GM23338 (cell line): ENCODE results near the gene UCP3. TPM values are rescaled to one million over a fixed set of nuclear protein-coding genes. Genes with fewer than 3 reads are reported as not detected.

Experiments used
- ATAC-seq: fragments of 200-7000 bp; cut with Tn5 transposase; 3 replicates; pipeline ENCODE4 v1.9.1; 2020
- DNase-seq: peaks from one replicate; pipeline ENCODE4 v3.0.0-alpha.2; 2015; ENCODE audit warnings: low spot score
- H2AFZ ChIP-seq: fragments of 200-600 bp; sonication (generic); 2 replicates; pipeline ENCODE4 v1.8.0; 2016; ENCODE audit warnings: antibody characterized with exemption, mild to moderate bottlenecking, moderate library complexity
- H3F3A ChIP-seq: fragments of 200-600 bp; sonication (generic); replicated peaks from 2 replicates; pipeline ENCODE4 v1.8.0; 2017; ENCODE audit warnings: antibody characterized with exemption, mixed run types, low read depth
- H3K27ac ChIP-seq: fragments of 200-600 bp; sonication (generic); 2 replicates; pipeline ENCODE4 v1.6.1; 2016; ENCODE audit warnings: low read depth
- H3K27me3 ChIP-seq: fragments of 200-600 bp; sonication (generic); 2 replicates; pipeline ENCODE4 v1.8.0; 2016; ENCODE audit warnings: mild to moderate bottlenecking, mixed run types, moderate library complexity; ENCODE audit not compliant: insufficient read depth
- H3K36me3 ChIP-seq: fragments of 200-600 bp; sonication (generic); 2 replicates; pipeline ENCODE4 v1.8.0; 2016; ENCODE audit warnings: mild to moderate bottlenecking; ENCODE audit not compliant: insufficient read depth
- H3K4me1 ChIP-seq: fragments of 200-600 bp; sonication (generic); 2 replicates; pipeline ENCODE4 v1.8.0; 2016; ENCODE audit warnings: mild to moderate bottlenecking, moderate library complexity; ENCODE audit not compliant: insufficient read depth
- H3K4me2 ChIP-seq: fragments of 200-600 bp; sonication (generic); 2 replicates; pipeline ENCODE4 v1.7.1; 2017; ENCODE audit warnings: mixed run types
- H3K4me3 ChIP-seq: fragments of 200-600 bp; sonication (generic); 2 replicates; pipeline ENCODE4 v1.6.1; 2016; ENCODE audit warnings: mixed run types
- H3K79me2 ChIP-seq: fragments of 200-600 bp; sonication (generic); replicated peaks from 2 replicates; pipeline ENCODE4 v1.8.0; 2017; ENCODE audit warnings: mild to moderate bottlenecking; ENCODE audit not compliant: insufficient read depth
- H3K9me2 ChIP-seq: fragments of 200-600 bp; sonication (generic); 2 replicates; pipeline ENCODE4 v1.8.0; 2017; ENCODE audit not compliant: insufficient read depth
- H4K20me1 ChIP-seq: fragments of 200-600 bp; sonication (generic); replicated peaks from 2 replicates; pipeline ENCODE4 v1.8.0; 2017; ENCODE audit warnings: mild to moderate bottlenecking; ENCODE audit not compliant: insufficient read depth
- H3K27ac Mint-ChIP-seq: 2 replicates; pipeline ENCODE4 v1.8.0; 2020; ENCODE audit warnings: inconsistent platforms, mild to moderate bottlenecking, moderate library complexity, mixed read lengths
- H3K27me3 Mint-ChIP-seq: 3 replicates; pipeline ENCODE4 v1.8.0; 2022; ENCODE audit warnings: low read depth, mild to moderate bottlenecking, moderate library complexity, mixed read lengths, inconsistent platforms; ENCODE audit not compliant: insufficient read depth, poor library complexity
- H3K36me3 Mint-ChIP-seq: 3 replicates; pipeline ENCODE4 v1.8.0; 2021; ENCODE audit warnings: low read depth, mild to moderate bottlenecking, inconsistent platforms, moderate library complexity, mixed read lengths
- H3K4me1 Mint-ChIP-seq: 3 replicates; pipeline ENCODE4 v1.8.0; 2020; ENCODE audit warnings: mild to moderate bottlenecking, inconsistent platforms, mixed read lengths
- H3K4me3 Mint-ChIP-seq: 3 replicates; pipeline ENCODE4 v1.8.0; 2021; ENCODE audit warnings: moderate library complexity, mild to moderate bottlenecking, inconsistent platforms, mixed read lengths
- H3K9me3 Mint-ChIP-seq: 3 replicates; pipeline ENCODE4 v1.8.0; 2020; ENCODE audit warnings: moderate library complexity, mild to moderate bottlenecking, inconsistent platforms, mixed read lengths
- CREB1 ChIP-seq: fragments of 250-450 bp; sonication (Bioruptor Pico); IDR thresholded peaks from 2 replicates; pipeline ENCODE4 v1.5.0; 2020; ENCODE audit warnings: low read depth, mild to moderate bottlenecking, moderate library complexity
- EZH2phosphoT487 ChIP-seq: fragments of 200-600 bp; sonication (generic); IDR thresholded peaks from one replicate; pipeline ENCODE4 v1.8.1; 2018; ENCODE audit warnings: antibody characterized with exemption; ENCODE audit not compliant: unreplicated experiment
- JUNB ChIP-seq: IDR thresholded peaks from one replicate; pipeline ENCODE4 v1.6.1; 2016; ENCODE audit warnings: antibody characterized with exemption; ENCODE audit not compliant: unreplicated experiment
- NANOG ChIP-seq: IDR thresholded peaks from 2 replicates; pipeline ENCODE4 v1.6.1; 2016; ENCODE audit warnings: antibody characterized with exemption, borderline replicate concordance
- POLR2AphosphoS5 ChIP-seq: IDR thresholded peaks from 2 replicates; pipeline ENCODE4 v1.6.1; 2016; ENCODE audit warnings: antibody characterized with exemption, low read depth
- ZNF114 ChIP-seq: fragments of 250-450 bp; sonication (Bioruptor Pico); IDR thresholded peaks from 2 replicates; pipeline ENCODE4 v1.5.0; 2020; ENCODE audit warnings: mild to moderate bottlenecking, moderate library complexity
- ZNF331 ChIP-seq: fragments of 250-450 bp; sonication (Bioruptor Pico); IDR thresholded peaks from 2 replicates; pipeline ENCODE4 v1.5.0; 2020; ENCODE audit warnings: low read depth, mild to moderate bottlenecking, moderate library complexity
- polyA plus RNA-seq: library from polyadenylated mRNA; unstranded; fragments of >200 nt; fragmentation: Nextera tagmentation; extraction: Ambion mirVana; gene quantifications from 2 replicates; pipeline ENCODE4 v1.2.1, GENCODE V29; 2016
- total RNA-seq: library from RNA; depleted of rRNA; stranded (reverse); fragments of >200 nt; shearing (Covaris generic); gene quantifications from 2 replicates; pipeline ENCODE4 v1.2.3, GENCODE V29; 2014
- TF ChIP-seq, protein P1 (sequence below), 2 experiments: fragments of 200-600 bp in 1 of 2; sonication (generic) in 1 of 2; conservative IDR thresholded peaks; 2 replicates each; pipeline versions ENCODE4 v1.5.1 to v1.6.1; 2016 to 2017; ENCODE audit warnings: antibody characterized with exemption in 2 of 2, low read depth in 2 of 2, mild to moderate bottlenecking in 2 of 2, moderate library complexity in 1 of 2
- TF ChIP-seq, protein P2 (sequence below): IDR thresholded peaks from one replicate; pipeline ENCODE4 v1.6.1; 2018; ENCODE audit warnings: antibody characterized with exemption; ENCODE audit not compliant: unreplicated experiment
- TF ChIP-seq, protein P3 (sequence below): fragments of 250-450 bp; sonication (Bioruptor Pico); IDR thresholded peaks from 2 replicates; pipeline ENCODE4 v1.5.0; 2020; ENCODE audit warnings: mild to moderate bottlenecking, moderate library complexity

Gene UCP3
- total and polyA plus RNA-seq, 2 experiments from 2014 or later: 0.21 to 0.40 TPM

DNA sequence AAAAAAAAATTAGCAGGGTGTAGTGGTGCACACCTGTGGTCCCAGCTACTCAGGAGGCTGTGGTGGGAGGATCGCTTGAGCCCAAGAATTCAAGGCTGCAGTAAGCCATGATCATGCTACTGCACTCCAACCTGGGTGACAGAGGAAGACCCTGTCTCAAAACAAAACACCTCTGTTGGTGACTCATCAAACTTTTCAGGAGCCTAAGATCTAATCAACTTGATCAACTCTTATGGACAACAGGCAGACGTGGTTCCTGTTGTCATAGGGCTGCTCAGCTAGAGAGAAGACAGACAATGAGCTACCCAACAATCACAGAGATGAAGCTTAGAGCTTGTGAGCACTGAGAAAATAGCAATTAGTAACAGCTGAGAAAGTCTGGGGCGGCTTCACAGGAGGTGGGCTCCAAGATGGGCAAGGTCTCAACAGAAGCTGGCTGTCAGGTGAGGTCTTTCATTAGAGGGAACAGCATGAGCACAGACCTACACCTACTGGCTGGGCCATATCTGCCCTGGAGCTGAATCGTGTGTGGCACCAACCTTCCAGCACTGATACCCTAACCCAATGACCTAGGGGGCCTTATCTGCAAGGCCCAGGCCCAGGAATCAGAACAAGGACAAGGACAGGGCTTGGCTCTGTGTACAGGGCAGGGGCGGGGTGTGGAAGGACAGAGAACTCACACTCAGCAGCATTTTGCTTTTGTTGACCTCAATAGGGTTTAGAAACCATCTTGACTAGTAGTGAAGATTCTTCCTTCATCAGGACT is 7.2 kb upstream of the UCP3 start (continued):
- TF ChIP-seq, protein P1, sequence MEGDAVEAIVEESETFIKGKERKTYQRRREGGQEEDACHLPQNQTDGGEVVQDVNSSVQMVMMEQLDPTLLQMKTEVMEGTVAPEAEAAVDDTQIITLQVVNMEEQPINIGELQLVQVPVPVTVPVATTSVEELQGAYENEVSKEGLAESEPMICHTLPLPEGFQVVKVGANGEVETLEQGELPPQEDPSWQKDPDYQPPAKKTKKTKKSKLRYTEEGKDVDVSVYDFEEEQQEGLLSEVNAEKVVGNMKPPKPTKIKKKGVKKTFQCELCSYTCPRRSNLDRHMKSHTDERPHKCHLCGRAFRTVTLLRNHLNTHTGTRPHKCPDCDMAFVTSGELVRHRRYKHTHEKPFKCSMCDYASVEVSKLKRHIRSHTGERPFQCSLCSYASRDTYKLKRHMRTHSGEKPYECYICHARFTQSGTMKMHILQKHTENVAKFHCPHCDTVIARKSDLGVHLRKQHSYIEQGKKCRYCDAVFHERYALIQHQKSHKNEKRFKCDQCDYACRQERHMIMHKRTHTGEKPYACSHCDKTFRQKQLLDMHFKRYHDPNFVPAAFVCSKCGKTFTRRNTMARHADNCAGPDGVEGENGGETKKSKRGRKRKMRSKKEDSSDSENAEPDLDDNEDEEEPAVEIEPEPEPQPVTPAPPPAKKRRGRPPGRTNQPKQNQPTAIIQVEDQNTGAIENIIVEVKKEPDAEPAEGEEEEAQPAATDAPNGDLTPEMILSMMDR (conservative IDR thresholded peaks at IDR 0.05; ENCODE audit: low read depth in 2 of 2): no peak
- TF ChIP-seq ZNF114 (CRISPR knock-in tag): no peak

DNA sequence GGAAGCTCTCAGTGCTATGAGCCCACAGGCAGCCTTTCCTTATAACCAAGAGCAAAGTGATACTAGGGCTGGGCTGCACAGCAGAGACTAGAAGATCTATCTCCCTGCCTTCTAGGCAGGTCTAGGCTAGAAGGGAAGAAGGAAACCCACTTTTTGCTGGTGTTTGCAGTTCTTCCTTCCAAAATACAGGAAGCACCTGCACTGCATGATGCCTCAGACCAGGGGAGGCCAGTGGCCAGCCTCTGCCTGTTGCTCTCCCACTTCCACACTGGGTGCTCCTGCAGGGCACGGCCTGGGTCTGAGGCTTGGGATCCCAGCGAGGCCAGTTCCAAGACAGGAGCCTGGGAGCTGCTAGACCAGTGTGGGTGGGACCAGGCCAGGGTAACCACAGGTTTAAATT is 6.0 kb upstream of the UCP3 start:
- Histone ChIP-seq H3K27me3 (no peaks in the 10 kb centered on the region), H4K20me1 (no peaks in the 10 kb centered on the region), H3K9me2 (no peaks in the 10 kb centered on the region; the same call in 1 of the 2 replicates), H3K36me3 (no peaks in the 10 kb centered on the region), H3F3A (no peaks in the 10 kb centered on the region), H3K27ac (no peak overlapping the region), H3K4me1 (0 out of 2 replicates have a peak, but pooled peaks cover 3% of the 10 kb centered on the region), H2AFZ (no peak overlapping the region), H3K79me2 (no peaks in the 10 kb centered on the region), H3K4me2 (no peak overlapping the region), H3K4me3 (no peak overlapping the region)
- ATAC-seq: no peak
- Mint-ChIP-seq H3K36me3 (peaks cover 16% of the 10 kb centered on the region), H3K27ac (no peak overlapping the region), H3K4me1 (peaks cover 10% of the 10 kb centered on the region; the same call in 2 of the 3 replicates), H3K27me3 (peaks cover 4% of the 10 kb centered on the region), H3K4me3 (no peak overlapping the region), H3K9me3 (no peaks in the 10 kb centered on the region)
- DNase-seq: no peak
- TF ChIP-seq POLR2AphosphoS5 (no peak), CREB1 (CRISPR knock-in tag) (no peak), ZNF331 (CRISPR knock-in tag) (no peak), ZNF114 (CRISPR knock-in tag) (no peak), NANOG (no peak), EZH2phosphoT487 (no peak), JUNB (no peak)
- TF ChIP-seq, protein P2, sequence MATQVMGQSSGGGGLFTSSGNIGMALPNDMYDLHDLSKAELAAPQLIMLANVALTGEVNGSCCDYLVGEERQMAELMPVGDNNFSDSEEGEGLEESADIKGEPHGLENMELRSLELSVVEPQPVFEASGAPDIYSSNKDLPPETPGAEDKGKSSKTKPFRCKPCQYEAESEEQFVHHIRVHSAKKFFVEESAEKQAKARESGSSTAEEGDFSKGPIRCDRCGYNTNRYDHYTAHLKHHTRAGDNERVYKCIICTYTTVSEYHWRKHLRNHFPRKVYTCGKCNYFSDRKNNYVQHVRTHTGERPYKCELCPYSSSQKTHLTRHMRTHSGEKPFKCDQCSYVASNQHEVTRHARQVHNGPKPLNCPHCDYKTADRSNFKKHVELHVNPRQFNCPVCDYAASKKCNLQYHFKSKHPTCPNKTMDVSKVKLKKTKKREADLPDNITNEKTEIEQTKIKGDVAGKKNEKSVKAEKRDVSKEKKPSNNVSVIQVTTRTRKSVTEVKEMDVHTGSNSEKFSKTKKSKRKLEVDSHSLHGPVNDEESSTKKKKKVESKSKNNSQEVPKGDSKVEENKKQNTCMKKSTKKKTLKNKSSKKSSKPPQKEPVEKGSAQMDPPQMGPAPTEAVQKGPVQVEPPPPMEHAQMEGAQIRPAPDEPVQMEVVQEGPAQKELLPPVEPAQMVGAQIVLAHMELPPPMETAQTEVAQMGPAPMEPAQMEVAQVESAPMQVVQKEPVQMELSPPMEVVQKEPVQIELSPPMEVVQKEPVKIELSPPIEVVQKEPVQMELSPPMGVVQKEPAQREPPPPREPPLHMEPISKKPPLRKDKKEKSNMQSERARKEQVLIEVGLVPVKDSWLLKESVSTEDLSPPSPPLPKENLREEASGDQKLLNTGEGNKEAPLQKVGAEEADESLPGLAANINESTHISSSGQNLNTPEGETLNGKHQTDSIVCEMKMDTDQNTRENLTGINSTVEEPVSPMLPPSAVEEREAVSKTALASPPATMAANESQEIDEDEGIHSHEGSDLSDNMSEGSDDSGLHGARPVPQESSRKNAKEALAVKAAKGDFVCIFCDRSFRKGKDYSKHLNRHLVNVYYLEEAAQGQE: no peak
- TF ChIP-seq, protein P3, sequence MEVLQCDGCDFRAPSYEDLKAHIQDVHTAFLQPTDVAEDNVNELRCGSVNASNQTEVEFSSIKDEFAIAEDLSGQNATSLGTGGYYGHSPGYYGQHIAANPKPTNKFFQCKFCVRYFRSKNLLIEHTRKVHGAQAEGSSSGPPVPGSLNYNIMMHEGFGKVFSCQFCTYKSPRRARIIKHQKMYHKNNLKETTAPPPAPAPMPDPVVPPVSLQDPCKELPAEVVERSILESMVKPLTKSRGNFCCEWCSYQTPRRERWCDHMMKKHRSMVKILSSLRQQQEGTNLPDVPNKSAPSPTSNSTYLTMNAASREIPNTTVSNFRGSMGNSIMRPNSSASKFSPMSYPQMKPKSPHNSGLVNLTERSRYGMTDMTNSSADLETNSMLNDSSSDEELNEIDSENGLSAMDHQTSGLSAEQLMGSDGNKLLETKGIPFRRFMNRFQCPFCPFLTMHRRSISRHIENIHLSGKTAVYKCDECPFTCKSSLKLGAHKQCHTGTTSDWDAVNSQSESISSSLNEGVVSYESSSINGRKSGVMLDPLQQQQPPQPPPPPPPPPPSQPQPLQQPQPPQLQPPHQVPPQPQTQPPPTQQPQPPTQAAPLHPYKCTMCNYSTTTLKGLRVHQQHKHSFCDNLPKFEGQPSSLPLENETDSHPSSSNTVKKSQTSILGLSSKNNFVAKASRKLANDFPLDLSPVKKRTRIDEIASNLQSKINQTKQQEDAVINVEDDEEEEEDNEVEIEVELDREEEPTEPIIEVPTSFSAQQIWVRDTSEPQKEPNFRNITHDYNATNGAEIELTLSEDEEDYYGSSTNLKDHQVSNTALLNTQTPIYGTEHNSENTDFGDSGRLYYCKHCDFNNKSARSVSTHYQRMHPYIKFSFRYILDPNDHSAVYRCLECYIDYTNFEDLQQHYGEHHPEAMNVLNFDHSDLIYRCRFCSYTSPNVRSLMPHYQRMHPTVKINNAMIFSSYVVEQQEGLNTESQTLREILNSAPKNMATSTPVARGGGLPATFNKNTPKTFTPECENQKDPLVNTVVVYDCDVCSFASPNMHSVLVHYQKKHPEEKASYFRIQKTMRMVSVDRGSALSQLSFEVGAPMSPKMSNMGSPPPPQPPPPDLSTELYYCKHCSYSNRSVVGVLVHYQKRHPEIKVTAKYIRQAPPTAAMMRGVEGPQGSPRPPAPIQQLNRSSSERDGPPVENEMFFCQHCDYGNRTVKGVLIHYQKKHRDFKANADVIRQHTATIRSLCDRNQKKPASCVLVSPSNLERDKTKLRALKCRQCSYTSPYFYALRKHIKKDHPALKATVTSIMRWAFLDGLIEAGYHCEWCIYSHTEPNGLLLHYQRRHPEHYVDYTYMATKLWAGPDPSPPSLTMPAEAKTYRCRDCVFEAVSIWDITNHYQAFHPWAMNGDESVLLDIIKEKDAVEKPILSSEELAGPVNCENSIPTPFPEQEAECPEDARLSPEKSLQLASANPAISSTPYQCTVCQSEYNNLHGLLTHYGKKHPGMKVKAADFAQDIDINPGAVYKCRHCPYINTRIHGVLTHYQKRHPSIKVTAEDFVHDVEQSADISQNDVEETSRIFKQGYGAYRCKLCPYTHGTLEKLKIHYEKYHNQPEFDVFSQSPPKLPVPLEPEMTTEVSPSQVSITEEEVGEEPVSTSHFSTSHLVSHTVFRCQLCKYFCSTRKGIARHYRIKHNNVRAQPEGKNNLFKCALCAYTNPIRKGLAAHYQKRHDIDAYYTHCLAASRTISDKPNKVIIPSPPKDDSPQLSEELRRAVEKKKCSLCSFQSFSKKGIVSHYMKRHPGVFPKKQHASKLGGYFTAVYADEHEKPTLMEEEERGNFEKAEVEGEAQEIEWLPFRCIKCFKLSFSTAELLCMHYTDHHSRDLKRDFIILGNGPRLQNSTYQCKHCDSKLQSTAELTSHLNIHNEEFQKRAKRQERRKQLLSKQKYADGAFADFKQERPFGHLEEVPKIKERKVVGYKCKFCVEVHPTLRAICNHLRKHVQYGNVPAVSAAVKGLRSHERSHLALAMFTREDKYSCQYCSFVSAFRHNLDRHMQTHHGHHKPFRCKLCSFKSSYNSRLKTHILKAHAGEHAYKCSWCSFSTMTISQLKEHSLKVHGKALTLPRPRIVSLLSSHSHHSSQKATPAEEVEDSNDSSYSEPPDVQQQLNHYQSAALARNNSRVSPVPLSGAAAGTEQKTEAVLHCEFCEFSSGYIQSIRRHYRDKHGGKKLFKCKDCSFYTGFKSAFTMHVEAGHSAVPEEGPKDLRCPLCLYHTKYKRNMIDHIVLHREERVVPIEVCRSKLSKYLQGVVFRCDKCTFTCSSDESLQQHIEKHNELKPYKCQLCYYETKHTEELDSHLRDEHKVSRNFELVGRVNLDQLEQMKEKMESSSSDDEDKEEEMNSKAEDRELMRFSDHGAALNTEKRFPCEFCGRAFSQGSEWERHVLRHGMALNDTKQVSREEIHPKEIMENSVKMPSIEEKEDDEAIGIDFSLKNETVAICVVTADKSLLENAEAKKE: no peak
- TF ChIP-seq, protein P1 (conservative IDR thresholded peaks at IDR 0.05; ENCODE audit: low read depth in 2 of 2): no peak
